NCI-H69 (cell line): ENCODE results near the gene TBC1D22A.

Experiments
- DNase-seq: peaks from one replicate; lab custom pipeline; 2025; lab: John Stamatoyannopoulos, UW

Gene TBC1D22A

DNA sequence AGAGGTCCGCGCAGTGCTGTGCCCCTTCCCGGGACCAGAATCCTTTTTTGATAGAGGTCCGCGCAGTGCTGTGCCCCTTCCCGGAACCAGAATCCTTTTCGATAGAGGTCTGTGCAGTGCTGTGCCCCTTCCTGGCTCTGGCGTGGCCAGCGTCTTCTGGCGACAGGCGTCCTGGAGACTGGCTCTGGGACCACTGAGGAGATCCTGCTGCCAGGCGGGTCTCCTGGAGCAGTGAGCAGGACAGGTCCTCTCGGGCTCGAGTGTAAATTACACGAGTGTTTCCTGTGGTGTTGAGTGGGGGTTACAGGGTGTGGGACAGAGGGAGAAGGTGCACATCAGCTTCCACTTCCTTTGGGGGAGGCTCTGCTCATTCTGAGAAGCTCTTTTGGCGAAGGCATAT, 98.1 kb downstream of the TBC1D22A start:
- DNase-seq = no peak

DNA sequence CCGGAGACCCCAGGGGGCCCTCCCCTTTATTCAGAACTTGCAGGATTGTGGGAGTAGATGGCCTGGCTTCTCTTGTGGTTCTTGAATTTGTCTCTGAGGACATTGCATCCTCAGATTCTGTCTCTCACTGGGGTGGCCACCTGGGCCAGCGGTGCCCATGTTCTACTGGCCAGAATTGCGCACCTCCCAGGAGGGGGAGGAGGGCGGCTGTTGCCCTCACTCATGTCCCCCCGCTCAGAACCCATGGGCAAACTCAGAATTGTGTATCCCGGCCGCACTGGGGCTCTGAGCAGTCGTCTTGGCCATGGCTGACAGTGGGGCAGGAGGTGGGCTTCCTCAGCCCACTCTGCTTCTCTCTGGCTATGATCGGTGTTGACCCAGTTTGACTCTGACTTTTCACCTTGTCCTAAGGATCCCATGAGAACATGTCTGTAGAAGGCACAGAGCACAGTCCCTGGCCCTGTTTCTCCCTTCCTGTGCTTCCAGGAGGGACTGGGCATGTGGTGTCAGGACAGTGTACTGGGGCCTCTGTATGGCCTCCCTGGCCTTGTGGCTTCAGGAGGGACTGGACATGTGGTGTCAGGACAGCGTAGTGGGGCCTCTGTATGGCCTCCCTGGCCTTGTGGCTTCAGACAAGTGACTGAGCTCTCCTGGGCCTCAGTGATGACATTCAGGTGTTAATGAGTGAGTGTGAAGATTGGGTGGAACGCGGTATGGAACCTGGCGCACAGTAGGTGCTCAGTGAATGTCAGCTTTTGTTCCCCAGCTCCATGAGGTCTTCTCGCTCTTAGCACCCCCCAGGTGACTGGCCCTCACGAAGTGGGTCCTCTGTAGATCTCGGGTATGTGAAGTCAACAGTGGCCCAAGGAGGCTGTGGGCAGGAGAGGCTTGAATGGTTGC, 99.3 kb downstream of the TBC1D22A start:
- DNase-seq = no peak

DNA sequence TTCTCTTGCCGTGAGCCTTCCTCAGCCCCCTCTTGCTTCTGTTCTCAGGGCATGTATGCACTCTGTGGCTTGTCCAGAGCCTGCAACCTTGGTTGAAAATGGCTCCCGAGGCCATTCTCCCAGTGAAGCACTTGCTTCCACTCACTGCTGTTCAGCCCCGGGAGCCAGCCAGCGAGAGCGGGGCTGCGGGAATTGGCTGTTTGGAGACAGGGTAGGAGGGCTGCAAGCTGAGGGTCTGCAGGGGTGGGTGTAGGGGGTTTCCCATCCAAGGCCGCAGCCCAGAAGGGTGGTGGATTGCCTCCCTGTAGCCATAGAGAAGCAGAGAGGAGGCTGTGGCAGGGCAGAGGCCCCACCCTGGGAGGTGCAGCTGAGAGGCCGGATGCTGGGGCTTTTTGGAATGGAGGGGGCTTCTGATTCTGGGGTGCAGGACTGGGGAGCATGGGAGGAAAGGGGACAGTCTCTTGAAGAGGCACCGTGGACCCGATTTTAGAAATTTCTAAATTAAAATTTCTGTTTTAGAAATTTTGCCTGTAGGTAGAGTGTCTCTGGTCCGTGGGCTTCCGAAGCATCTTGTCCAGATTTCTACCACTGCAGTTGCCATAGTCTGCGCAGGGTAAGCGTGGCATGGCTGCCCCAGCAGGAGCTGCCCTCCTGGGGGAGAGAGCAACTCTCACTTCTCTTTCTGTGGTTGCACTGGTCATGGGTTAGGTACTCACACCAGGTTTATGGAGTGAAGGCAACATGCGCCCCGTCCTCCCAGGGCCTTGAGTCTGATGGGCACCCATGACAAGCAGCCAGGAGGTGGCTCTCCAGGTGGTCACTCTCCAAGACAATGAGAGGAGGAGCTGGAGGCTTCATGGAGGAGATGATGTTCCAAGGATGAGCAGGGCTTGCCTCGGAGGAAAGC, 100.2 kb downstream of the TBC1D22A start:
- DNase-seq = no peak

DNA sequence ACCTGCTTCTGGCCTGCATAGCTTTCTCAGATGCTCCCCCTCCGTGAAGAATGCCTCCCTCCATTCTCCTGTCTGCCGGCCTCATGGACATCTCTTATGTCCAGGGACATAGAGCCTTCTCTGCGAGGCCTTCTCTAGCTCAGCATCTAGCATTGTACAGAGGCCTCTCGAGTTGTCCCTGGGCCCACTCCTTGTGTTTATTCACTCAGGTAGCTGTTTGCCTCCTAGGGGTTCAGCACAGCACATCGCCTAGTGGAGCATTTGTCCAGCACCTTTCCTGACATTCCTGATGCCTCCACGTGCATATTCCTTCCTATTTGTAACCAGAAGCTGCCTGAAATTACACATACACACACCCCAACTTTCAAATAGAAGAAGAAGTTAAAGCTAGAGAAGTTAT, 101.3 kb downstream of the TBC1D22A start:
- DNase-seq = no peak

DNA sequence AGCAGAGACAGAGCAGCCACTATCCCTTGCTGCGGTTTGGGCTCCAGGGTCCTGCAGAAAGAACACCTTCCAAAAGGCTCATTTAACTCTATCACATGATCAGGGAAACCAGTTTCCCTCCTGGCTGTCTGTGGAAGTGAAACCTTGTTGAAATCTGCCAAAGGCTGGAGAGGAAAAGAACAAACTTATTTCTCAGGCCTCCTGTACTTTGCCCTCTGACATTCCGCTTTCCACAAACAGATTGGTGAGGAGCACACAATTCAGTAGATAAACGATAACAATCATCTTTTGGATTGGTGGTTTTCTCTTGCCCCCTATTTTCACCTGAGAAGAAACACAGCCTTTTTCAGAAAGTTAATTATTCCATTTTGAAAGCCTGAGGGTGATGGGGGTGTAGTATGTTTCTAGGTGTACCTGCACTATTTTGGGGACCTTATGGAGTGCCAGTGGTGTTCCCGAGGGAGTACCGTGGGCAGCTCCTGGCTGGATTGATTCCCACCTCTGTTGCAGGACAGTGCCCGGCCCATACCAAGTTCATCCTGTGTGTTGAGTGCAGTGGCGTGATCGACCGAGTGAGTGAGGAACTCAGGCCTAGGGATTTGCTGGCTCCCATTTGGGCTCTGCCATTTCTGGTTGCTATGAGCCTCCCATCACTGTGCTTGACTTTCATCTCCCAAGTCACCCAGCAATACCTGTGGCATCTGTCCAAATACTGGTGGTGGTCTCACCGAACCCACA, 102.0 kb downstream of the TBC1D22A start:
- no peak for DNase-seq

DNA sequence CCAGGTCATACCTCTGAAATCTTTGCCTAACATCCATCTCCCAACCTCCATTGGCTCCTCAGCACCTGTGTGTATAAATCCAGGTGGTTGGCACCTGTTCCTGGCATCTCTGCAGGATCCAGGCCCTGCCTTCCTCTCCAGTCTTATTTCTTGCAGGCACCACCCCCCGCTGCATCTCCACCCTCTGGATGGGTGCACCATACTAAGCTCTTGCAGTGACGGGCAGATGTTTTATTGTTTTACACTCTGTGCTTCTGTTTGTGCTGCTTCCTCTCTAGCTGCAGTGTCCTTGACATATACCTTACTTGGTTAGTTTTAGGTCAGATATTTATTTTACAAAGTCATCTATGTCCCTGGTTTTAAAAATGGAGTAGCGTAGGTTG, 102.6 kb downstream of the TBC1D22A start:
- peak; percentile 39 for DNase-seq

DNA sequence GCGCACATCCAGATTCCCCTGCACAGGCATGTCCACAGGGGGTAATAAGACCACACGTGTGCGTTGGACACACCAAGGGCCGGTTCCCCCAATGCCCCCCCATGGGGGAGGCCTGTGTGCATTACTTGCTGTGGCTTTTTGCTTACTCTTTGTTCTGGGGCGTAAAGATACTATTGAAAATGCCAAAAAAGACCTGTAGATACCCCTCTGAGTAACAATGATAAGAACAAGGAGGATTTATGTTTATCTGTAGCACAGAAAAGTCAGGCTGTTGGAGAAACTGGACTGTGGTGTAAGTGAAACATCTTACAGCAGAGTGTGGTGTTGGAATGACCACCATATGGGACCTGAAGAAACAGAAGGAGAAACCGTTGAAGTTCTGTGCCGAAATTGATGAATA, 103.2 kb downstream of the TBC1D22A start:
- no peak for DNase-seq

DNA sequence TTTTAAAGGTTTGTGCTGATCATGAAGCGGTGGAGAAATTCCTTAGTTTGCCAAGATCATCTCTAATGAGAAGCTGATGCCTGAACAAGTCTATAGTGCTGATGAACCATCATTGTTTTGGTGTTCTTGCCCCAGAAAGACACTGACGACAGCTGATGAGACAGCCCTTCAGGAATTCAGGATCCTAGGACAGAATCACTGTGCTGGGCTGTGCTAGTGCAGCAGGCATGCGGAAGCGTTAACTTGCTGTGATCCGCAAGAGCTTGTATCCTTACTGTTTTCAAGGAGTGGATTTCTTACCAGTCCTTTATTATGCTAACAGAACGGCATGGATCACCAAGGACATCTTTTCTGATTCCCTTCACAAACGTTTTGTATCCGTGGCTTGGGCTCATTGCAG, 104.1 kb downstream of the TBC1D22A start:
- DNase-seq = no peak

DNA sequence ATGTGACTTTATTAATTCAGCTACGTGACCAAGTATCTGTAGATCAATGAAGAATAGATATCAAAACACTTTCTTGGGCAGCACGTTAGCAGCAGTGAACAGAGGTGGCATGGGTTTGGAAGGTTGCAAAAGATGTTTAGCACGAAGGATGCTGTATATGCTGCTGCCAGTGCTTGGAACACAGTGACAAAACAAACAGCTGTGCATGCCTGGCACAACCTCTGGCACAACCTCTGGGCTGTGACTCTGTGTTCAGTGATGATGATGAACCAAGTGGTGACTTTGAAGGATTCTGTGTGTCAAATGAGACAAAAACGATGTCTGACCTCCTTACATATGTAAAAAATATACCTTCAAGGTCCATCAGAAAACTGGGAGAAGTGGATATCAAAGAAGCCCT, 104.7 kb downstream of the TBC1D22A start:
- no peak for DNase-seq

DNA sequence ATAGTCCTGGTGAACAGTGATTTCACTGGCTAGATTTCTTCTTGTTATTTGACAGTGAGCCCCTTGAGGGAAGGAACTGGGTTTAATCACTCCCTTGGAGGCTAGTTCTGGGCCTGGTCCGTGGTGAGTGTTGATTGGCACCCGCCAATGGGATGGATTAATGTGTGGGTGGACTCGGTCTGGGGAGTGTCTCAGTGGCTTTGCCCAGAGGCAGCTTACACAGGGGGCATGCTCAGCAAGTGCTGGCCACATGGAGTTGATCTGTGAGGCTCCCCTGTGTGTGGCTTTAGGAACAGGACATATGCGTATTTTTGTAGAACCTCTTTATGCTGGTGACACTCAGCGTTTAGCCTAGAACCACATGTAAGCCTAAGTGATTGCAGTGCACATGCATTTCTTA, 106.9 kb downstream of the TBC1D22A start:
- no peak for DNase-seq

DNA sequence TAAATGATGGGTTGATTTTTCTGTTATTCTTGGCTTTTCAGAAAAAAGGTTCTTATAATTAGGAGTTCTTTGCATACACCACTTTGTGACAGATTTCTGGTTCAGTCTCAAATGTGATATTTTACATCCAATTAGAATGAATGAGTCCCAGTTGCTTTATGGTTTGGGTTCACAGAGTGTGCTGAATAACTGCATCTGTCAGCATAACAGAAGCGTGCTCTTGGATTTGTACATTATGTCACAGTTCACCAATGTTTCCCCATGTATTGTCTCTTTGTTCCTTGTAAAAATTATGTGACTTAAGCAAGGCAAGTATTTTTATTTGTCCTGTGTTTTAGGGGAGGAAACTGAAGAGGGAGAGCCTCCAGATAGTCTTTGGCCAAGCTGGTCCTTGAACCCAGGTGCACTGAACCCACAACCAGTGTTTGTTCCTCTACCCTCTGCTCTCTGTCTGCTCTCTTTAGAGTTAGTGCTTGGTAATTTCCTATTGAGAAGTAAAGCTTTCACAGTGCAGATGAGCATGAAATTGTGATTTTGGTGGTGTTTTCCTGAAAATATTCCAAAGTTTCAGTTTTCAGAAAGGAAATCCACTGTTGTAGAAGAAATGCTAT, 107.5 kb downstream of the TBC1D22A start:
- no peak for DNase-seq

DNA sequence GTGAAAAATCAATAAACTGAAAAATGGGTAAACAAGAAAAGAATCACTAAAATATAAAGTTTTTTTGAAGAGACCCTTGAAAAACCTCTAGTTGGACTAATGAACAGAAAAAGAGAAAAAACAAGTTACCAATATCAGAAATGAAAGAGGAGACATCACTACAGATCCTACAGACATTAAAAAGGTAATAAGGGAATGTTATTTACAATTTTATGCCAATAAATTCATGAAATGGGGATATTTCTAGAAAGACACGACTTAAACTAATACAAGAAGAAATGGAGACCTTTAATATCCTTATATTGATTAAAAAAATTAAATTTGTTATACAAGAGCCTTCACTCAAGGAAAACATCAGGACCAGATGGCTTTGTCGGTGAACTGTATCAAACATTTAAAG, 109.4 kb downstream of the TBC1D22A start:
- no peak for DNase-seq

DNA sequence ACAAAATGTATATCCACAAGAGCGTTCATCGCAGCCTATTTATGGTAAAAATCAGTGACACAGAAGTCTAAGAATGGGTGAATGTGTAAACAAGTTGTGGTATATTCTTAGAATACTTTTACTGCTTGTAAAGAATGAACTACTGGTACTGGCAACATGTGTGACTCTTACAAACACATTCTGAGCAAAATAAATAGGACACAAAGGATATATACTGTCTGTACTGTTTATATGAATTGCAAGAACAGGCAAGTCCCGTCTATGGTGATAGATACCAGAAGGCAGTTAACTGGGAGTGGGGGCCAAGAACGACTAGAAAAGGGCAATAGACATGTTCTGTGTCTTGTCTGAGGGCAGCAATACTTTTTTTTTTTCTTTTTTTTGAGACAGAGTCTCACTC, 112.6 kb downstream of the TBC1D22A start:
- no peak for DNase-seq

DNA sequence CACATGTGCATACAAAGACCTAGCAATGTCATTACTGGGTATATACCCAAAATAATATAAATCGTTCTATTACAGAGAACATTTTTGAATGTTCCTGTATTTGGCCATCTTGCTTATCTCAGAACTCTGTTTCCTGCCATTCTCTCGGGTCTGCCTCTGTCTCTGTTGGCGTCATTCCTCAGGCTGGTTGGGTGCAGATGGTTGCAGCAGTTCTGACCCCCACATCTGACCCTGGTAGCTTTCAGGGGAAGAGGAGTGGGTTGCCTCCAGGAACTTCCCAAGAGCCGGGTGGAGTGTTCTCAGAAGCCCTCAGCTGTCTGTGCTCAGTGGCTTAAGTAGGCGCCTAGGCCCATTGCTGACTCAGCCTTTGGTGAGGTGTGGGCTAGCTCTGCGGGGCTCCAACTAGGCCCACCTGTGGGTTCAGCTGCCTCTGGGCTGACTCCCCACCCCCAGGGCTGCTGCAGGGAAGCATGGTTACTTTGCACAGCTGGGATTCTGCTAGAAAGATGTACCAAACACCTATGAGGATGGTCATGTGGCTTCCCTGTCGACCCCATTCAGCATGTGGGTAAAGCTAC, 114.0 kb downstream of the TBC1D22A start:
- no peak for DNase-seq

DNA sequence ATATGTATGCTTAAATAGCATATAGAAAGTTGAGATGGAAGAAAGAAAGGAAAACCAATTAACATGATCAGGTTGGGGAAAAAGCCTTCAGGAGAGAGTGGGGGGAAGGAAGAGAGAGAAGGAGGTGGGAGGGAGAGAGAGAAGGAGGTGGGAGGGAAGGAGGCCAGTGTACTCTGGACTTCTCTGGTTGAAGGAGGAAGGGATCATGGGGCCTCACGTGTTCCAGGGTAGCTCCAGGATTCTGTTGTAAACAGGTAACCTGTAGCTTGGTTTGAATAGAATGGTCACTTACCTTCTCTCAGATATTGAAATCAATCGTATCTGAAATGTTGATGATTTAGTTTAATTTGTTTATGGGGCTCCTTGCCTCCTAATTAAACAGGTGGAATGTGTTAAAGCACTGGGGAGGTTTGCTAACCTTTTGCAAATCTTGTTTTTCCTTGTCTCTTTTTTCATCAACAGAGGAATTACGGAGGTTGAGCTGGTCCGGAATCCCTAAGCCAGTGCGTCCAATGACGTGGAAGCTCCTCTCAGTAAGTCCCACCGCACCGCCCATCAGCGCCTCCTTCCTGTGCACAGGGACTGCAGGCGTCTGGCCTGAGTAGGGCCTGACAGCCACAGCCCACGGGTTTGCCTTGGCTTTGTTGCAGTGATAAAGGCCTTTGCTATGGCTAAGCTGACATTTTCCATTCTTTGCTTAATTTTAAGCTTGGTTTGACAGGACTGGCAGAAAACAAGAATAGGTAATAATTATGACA, 115.9 kb downstream of the TBC1D22A start:
- no peak for DNase-seq

DNA sequence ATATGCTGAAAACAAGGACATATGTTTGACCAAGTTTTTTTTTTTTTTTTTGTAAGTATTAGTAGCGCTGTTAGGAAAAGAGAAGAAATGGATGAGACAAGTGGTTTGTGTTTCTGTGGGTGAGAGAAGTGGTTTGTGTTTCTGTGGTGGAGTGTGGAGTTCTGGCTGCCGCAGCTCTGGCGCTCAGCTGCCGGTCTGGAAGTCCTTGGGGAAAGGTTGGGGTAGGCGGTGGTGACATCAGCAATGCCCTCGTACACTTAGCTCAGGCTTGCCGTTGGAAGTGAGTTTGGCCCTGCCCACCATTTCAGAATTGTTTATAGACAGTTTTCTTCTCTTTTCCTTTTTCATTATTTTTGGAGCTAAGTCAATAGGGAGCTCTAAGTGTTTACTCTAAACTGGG, 116.6 kb downstream of the TBC1D22A start:
- DNase-seq = no peak

DNA sequence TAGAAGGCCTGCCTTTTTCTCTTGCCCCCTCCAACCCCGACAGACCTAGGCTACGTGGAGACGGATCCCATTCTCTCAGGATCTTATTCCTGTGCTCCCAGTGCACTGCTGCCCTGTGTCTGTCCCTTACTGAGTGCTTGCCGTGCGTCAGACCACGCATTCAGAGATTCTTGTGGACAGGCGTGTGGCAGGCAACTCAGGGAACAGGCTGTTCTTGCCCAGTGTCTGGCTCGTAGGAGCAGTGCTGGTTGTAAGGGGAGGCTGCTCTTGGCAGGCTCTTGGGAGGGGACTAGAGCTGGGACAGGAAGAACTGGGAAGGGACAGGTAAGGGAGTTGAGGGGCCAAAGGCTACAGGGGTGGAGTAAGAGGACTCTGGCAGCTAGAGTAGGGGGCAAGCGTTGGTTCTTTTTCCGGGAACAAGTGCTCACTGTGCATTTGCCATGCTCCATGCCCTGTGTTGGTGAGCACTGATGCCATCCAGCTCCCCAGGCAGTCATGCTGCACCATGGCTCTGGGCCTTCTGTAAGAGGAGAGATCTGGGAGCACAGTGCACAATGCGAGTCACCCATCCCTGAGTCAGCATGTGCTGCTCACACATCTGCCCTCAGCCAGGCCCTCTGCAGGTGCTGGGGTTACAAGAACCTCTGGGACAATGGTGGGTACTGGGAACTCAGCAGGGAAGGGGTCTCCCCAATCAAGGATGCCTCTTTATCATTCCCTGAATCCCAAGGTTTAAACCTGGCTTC, 119.1 kb downstream of the TBC1D22A start:
- no peak for DNase-seq

DNA sequence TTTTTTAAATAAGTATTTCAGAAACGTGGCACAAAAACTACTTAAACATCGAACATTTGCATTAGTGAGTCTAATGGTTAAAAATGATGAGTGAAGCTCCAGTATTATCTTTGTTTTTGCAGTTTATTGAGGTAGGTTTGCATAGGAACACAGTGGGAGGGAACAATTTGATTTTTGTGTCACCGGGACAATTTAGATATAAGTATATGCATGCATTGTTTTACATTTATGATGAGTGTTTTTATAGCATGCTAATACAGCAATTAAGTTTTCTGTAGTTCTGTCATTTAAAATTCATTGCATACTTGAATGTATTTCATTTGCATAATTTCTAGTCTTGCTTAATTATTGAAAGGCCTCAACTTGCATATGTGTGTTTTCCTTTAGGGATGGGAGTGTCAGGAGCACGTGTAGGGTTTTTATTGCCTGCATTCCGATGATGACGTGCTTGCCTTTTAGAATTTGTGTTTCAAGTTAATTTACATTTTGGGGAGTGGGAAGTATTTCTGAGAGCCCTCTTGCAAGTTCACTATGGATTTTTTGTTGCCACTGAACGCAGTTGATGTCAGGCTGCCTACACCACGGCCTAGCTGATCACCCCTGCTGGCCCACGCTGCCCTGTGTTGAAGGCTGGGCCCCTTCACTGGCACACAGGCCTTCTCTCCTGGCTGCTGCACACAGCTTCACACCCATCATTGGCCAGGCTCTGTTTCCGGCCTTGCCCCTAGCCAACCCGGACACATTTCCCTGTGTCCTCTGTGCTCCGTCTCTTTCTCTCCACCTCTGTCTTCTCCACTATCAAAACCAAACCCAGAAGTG, 120.9 kb downstream of the TBC1D22A start:
- DNase-seq = no peak

DNA sequence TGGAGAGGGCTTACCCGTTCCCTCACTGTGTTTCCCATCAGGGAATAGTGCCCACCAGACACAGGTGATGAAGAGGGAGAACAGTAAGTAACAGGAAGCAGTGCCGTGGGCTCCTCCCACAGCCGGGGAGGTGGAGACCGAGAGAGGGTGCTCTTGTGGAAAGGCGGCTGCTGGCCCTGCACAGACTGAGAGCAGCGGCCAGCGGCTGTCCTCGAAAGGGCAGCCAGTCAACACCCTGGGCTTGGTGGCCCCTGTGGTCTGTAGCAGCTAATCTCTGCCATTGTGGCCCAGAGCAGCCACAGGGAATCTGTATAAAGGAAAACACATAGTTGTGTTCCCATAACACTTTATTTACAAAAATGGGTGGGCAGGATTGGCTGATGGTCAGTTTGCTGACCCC, 121.9 kb downstream of the TBC1D22A start:
- no peak for DNase-seq
